HK-2 (cell line): ENCODE measurements around the gene TADA2B.

Experiments used
- DNase-seq: peaks from one replicate; pipeline ENCODE4 v3.0.0-alpha.2; 2018; ENCODE audit not compliant: unreplicated experiment

Gene TADA2B

GRCh38 chr4:7058792-7059191 is 15.6 kb downstream of the TADA2B start:
- no peak for DNase-seq

DNA sequence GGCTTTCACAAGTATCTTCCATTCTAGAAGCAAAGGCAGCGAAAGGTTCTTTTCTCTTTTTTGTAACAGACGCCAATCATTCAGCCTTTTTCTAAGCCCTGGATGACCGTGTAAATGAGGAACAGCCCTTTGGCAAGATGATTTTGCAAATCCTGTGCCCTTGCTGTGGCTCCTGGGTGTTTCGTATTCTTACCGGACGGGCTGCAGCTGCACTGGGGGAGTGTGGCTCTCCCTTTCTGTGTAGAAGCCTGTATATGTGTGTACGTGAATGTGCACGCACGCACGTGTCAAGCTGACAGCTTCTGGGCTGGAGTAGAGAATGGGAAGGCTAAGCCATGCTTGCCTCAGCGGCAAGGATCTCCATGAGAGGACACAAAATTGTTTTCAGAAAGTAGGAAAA is 16.5 kb downstream of the TADA2B start:
- DNase-seq, result no peak

DNA sequence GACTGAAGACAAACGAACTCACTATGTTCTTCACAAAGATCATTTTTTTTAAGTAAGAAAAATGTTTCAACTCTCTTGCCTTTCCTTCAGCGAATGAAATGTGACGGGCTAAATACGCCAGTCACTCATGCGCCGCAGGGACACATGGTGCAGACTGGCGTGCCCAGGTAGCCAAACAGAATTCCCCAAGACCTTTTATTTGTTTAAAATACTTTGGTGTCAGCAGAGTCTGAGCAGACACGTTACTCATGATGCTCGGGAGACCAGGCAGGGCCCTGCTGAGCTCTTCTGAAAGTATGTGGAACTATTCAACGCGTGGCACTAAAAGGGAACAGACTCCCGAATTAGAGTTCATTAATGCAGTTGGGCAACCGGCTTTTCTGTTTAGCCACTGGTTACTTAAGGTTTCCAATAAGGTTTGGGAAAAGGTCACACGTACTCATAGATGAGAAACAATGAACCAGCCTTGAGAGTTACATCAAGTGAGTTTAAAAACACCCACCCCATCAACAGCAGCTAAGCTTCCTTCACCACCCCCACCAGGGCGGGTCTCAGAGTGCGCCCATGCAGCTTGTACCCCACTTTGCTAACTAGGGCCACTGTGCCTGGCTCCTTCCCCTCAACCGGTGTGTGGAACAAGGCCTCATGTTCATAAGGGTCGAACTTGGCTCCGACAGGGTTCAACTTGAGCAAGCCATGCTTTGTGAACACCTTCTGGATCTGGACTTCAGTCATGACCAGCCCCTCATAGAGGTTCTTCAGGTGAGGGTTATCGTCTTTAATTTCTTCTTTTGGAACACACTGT is 17.4 kb downstream of the TADA2B start:
- no peak for DNase-seq

DNA sequence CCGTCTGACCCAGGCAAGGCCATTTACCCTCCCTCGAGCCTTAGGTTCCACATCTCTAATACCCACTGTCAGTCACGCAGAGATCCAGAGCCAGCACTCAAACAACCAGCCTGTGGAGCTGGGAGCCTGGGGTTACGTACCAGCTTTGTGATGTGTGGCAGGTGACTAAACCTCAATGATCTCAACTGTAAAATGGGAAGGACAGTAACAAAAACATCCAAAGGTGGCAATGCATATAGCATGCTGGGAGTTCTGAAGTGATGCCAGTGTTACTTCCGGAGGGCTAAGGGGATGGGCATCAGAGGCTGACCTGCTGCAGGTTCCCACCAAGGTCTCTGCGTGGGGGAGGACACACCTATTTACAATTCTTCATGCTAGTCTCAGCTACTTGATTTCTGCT is 18.6 kb downstream of the TADA2B start:
- no peak for DNase-seq

DNA sequence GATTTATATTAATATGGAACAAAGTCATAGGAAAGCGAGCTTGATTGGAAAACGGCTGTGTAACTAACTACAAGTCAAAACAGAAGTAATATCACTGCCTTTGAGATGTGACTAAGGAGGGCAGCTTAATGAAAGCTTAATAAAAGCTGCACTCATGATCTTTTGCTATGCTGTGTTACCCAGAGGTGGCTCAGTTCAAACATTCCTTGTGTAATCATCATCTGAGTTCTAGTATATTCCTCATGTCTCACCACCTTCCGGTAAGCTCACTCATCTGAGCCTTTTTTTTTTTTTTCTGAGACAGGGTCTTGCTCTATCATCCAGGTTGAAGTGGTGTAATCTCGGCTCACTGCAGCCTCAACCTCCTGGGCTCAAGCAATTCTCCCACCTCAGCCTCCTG is 19.6 kb downstream of the TADA2B start:
- no peak for DNase-seq

- DNase-seq, result no peak
Observed at GRCh38 chr4:7063362-7063761, 20.2 kb downstream of the TADA2B start.

DNA sequence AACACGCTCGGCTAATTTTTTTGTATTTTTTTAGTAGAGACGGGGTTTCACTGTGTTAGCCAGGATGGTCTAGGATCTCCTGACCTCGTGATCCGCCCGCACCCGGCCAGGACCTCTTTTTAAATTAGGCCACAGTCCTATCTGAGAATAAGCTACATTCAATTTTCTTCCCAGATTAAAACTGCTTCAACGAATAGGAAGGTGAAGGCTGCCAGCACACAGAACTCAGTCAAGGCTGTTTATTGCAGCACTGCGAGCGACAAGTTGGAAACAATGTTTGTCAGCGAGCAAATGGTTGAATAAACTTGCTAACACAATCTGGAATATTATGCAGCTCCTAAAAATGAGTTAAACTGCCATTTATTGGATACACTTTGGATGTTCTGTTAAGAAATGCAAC is 22.8 kb downstream of the TADA2B start:
- DNase-seq, result no peak

- no peak for DNase-seq
Observed at GRCh38 chr4:7066493-7066892, 23.3 kb downstream of the TADA2B start.

DNA sequence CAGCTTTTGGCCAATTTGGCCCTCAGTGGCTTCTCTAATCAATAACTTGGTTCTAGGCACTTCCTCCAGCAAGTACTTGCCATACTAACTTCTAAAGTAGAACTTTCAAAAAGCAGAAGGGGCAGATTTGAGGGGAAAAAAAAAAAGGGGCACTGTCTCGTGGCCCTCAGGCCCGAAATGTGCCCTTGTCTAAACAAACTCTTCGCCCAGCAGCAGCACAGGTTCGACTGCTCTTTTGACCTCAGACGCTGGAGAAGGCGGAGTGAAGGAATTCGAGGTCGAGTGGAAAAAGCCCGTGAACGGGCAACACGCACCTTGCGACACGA is 23.9 kb downstream of the TADA2B start:
- DNase-seq, result no peak

DNA sequence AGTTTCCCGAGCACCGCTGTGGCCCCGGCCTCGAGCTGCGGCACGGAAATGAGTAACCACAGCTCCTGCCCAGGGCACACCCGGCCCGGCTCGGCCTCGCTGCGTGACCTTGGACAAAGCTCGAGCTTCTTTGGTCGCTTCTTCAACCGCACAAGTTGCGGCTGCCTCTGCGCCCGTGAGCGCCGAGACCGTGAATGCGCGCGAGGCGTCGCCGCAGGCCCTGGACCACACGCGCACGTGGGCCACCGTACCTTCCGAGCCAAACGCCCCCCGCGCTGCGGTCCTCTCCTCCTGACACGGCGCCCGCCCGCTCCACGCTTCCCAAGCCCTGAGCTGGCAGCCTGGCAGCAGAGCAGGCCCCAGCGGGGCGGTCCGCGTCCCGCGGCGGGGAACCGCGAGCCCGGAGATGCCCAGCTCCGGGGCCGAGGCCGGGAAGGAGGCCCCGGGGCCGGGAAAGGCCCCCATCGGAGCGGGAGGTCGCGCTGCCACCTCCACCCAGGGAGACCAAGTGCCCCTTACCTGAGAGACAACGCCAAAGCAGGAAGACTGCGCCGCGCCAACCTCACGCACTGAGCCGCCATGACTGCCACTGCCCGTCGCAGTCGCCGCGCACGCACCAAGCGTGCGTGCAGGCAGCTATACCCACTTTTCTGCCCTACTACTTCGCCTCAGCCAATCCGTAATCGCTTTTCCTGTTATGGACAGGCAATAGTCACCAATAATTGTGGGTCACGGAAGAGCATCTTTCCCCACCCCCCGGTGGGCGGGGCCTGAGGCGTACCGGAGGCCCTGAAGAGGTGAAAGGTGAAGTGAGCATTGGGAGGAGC is 24.5 kb downstream of the TADA2B start, which contains the start of gene GRPEL1:
Gene GRPEL1, minus strand, starts transcription at position 613 of the 827 bp plus-strand sequence. Its CDS starts 32 bp downstream, at position 581.
- peak; percentile 100 for DNase-seq

DNA sequence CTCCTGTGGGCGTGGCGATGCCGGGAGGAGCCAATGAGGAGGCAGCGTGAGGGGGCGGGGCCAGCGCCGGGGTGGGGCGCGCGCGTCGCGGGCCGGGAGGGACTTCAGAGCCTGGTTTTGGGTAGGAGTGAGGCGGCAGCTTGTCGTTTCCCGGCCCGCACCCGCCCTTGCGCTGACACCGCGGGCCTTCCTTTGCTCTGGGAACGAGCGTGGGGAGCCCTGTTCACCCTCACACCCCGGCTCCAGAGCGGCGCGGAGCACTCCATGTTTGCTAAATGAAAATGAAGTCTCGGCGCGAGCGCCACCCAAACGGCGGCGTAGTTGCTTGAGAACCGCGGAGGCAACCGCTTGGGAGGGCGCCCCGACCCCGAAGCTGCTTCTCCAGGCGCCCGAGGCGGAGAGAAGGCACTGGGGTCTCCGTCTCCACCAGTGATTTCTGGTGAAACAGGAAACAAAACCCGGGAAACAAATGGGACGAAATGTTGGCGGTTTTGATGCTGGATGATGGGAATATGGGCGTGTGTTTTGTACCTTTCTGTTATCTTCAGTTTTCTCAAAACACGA is 25.2 kb downstream of the TADA2B start:
- no peak for DNase-seq

DNA sequence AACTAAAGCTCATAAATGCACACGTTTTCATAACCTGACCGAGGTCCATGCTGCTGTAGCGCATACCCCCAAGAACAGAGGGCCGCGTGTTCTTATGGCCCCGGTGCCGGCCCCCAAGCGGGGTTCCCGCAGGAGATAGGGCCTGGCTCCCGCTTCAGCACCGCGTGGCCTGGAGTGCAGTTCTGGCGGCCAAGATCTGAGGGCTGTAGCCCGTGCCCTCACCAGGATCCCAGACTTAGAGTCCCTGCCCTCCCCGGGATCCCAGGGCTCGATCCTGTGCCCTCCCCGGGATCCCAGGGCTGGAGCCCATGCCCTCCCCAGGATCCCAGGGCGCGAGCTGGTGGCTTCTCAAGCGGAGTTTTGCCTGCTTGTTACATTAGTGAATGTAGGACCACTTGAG is 25.7 kb downstream of the TADA2B start:
- peak; percentile 47 for DNase-seq

GRCh38 chr4:7070729-7071511 is 27.7 kb downstream of the TADA2B start:
- peak; percentile 86 for DNase-seq

GRCh38 chr4:7073059-7073458 is 29.9 kb downstream of the TADA2B start:
- no peak for DNase-seq

DNA sequence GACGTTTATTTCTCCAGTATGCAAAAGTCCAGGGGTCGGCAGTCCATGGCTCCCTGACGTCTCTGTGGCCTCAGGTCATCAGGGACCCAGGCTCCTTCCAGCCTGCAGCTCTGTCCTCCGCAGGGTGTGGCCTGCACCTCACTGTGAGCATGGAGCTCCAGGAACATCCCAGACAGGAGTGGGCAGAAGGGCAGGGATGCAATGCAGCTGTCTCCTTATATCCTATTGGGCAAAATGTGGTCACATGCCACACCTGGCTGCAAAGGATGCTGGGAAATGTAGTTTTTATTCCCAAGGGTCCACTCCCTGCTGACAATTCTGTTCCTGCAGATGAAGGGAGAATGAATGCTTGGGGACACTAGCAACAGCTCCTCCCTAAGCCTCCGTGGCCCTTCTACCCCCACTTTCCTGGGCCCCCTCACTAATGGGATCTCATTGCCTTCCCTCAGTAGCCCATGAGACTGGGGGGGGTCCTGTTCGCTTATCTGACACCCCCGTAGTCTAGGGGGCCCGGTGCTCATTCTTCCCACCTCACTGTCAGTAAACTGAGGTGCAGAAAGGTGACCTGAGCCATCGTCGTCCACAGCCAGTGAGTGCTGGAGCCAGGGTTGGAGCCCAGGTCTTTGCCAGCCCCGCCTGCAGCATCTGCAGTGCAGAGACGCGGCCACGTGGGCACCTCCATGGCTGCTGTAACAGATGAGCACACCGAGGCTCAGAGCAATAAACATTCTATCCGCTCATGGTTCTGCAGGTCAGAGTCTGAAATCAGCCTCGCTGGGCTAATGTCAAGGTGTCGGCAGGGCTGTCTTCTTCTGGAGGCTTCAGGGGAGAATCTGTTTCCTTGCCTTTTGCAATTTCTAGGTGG is 30.6 kb downstream of the TADA2B start:
- DNase-seq, result no peak

- no peak for DNase-seq
Observed at GRCh38 chr4:7074426-7074825, 31.3 kb downstream of the TADA2B start.

GRCh38 chr4:7075962-7076695 is 33.0 kb downstream of the TADA2B start:
- no peak for DNase-seq

- DNase-seq, result no peak
Observed at GRCh38 chr4:7076696-7077082, 33.5 kb downstream of the TADA2B start.

GRCh38 chr4:7077371-7077770 is 34.2 kb downstream of the TADA2B start:
- no peak for DNase-seq

DNA sequence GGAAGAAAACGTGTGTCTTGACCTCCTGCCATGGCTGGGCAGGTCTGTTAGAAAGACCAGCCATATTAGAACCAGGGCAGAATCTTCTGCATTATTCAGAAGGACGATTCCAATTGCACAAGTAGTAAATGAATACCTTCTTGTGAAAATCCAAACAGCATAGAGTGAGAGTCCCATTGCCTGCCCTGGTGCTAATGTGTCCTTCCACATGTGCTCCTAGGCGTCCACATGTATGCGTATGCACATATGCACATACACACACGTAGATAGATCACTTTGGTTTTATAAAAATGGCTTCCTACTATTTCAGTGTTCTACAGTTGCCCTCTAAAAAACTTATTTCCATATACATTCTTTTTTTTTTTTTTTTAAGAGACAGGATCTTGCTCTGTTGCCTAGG is 34.9 kb downstream of the TADA2B start:
- DNase-seq, result no peak
